ENCODE measurements around the gene SPHK1.

- TF ChIP-seq POLR2A (IDR thresholded peaks at IDR 0.05) (no peak), CTCF (IDR thresholded peaks at IDR 0.05) (no peak)
These were observed 21.7 kb downstream of the SPHK1 start for GRCh38 chr17:76405967-76406647.
